ENCODE measurements around the gene CADM1.

The CADM1 gene

DNA sequence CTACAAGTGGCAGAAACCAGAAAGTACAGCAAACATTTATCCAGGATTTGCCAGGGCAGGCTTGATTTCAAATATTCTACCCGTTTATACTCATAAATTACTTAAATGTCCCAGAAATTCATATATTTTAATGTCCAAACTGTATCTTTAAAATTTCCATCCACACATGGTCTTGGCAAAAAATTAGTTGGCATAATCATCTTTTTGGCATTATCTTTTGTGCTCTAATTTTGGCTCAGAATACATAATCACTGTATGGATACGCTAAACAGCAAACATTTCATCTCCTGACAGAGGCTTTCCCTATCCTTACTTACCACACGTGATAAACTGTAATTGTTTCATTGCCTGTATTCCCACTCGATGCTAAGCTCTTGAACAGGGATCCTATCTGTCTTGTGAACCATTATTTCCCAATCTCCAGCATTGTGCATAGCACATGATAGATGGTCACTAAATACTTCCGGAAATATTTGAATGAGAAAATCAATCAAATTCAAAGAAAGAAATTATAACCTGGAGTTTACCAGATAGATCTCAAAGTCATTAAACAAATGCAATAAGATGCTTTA is 64.2 kb downstream of the CADM1 start:
- no peak for DNase-seq

GRCh38 chr11:115439385-115439784 is 64.8 kb downstream of the CADM1 start:
- no peak for DNase-seq

GRCh38 chr11:115437902-115438575 is 66.2 kb downstream of the CADM1 start:
- DNase-seq: no peak

GRCh38 chr11:115430345-115430744 is 73.9 kb downstream of the CADM1 start:
- DNase-seq: no peak

- DNase-seq: no peak
Observed at GRCh38 chr11:115428306-115428705, 75.9 kb downstream of the CADM1 start.

- no peak for DNase-seq
Observed at GRCh38 chr11:115425816-115426215, 78.4 kb downstream of the CADM1 start.

DNA sequence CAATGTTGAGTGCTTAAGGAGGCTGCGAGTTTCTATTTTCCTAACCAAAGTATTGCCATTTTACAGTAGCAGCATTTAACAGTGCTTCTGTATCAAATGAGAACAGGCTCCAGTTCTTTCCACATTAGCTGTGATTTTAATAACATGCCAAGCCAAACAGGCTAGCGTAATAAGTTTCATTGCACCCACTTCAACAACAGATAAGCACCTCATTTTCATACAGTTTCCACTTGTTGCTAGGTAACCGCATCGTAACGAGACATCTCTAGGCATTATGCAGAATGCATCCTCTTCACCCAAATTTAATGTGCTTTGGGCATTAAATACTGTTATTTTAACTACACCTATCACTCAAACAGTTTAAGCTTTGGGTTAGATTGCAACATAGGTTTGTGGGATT is 79.0 kb downstream of the CADM1 start:
- no peak for DNase-seq

DNA sequence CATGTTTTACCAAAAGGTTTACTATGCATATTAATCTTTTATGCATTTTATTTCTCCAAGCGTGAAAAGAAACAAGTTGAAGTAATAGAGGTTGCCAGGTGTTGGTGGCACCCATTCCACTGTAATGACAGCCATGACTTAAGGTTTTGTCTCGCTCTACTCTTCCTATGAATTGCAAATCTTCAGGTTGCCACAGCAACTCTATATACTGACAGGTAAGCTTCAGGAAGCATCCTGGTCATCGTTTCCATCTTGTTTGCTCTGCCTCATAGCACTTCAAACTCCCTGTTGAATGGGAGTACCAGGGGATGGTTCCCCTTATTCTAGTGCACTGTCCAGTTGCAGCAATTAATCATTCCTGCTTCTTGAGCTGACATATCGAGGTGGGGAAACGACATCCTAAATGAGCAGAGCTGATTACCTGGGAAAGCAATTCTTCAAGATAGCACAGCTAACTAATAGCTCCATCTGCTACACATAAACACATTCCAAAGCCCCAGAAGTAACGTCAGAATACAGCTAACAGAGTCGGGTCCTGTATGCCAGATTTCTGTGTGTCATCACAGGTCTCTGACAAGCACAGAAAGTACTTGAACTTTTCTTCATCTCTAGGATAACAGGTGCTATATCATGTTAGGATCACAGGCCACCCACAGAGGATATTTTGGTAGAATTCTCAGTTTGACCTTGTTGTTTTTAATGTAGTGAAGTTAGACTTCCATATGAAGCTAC is 80.3 kb downstream of the CADM1 start:
- no peak for DNase-seq

GRCh38 chr11:115421992-115422689 is 82.1 kb downstream of the CADM1 start:
- DNase-seq: no peak

DNA sequence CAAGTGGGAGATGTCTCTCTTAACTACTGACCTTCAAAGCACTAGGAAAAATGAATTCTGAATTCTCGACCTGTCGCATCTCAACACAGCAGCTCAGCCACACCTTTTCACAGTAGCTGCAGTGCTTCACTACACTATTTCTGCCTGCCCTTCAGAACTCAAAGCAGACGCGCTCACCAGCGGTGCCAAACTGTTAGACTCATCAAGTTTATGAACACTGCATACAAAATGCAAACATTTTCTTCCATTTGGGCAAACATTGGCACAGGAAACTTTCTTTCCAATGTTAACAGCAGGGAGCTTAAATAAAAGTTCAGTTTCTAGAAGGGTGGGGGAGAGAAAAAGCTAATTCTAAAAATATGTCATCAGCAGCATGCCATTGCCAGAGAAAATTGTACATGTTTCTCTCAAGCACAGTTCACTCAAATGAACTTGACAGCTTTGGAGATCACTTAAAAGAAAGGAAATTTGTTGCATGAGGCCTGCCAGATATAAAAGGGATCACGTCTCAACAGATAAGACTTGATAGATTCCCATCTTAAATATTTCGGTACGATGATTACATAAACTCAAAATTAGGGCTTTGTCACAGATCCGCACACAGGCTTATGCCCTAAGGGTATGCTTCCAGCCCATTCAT is 82.7 kb downstream of the CADM1 start:
- DNase-seq: no peak

GRCh38 chr11:115420505-115420904 is 83.7 kb downstream of the CADM1 start:
- DNase-seq: no peak

GRCh38 chr11:115418626-115419025 is 85.6 kb downstream of the CADM1 start:
- DNase-seq: no peak

GRCh38 chr11:115418081-115418480 is 86.1 kb downstream of the CADM1 start:
- no peak for DNase-seq

DNA sequence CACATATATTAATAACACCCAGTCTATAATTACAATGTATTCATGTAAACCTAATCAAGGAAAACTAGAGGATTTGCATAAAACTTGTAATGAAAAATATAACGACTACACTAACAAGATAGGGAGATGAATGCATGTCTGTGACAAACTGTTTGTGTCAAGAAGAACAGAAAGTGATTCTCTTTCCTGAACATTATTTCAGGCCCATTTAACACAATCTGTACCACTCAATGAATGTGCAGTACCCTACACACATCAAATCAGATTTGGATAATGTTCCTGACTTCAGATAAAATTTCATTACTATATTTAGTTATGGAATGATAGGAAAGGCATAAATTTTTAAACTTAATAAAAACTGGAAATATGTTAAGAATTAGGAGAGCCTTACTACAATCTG is 93.1 kb downstream of the CADM1 start:
- no peak for DNase-seq

DNA sequence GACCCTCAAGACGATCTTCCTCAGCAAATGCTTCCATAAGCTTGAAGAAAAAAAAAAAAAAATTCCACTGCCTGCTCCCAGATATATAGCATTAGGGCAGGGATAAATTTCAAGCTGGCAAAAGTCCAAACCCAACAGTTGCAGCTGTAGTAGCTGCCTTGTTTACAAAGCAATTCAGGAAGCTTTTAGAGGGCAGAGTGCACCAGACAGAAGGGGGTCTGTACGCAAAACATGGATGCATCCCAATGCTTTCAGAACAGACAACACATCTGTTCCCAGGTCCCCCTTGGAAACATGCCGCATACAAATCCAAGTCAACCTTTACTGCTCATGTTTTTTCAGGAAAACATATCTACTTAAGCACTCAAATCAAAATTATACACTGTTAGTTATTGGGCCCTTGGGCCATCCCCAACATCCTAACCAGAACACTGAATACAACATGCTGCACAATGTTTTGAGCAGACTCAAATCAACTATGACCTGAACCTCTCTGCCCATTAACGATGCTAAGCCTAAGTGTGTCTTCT is 94.5 kb downstream of the CADM1 start:
- DNase-seq: no peak

DNA sequence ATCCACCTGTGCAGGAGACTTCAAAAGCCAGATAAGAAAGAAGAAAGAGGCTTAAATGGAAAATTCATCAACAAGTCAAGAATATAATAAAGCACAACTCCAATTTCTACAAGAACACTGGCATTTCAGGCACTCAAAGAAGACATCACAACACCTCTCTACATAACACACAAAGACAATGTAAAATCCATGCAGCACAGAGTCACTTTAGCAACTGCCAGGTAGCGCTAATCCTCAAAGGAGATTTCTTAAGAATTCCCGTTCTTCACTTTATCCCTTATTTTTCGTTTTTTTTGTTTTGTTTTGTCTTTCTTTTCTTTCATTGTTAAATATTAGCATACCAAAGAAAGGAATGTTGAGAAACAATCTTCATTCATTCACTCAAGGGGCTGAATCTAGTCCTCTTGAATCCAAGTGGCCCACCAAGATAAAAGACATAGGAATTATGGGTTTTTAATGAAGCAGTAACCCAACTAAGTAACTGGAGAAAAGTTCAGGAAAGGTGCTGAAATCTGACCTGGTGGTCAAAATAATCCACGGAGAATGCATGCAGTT is 95.0 kb downstream of the CADM1 start:
- DNase-seq: no peak

DNA sequence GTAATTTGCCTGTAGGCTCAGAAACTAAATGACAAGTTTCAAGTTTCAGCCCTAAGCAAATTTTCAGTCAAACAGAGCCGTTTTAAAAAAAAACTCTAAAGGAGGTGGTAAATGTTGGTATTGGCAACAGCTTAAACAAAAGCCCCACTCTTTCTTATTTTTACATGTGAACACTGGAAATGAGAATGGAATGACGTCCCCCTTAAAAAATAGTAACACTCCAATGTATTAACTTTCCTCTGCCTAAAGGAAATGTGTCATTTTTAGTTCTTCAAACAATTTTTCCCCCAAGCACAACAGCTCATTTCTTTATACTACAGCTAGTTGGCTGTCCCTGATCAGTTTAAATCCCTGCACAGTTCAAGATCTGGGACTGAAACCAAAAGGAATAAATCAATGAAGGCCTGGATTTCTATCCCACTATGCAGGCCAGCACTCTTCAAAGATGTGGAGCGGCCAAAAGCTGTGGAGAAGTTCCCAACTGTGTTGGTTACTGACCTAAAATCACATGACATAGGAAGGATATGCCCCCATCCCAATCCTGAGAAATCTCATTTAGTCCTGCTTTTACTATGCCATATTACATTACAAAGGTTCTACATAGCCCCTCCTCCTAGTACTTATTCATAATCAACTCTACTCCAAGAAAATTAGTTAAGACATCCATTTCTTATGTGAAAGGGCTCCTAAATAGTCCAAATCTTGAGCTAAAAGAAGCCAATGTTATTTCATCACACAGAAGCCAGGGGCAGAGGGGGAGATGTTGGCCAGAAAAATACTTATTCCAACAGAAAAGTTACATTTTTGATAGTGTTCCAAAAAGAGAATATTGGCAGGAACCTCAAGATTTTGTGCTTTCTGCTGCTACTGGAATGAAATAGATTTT is 95.9 kb downstream of the CADM1 start:
- no peak for DNase-seq

GRCh38 chr11:115407496-115407895 is 96.7 kb downstream of the CADM1 start:
- DNase-seq: no peak

DNA sequence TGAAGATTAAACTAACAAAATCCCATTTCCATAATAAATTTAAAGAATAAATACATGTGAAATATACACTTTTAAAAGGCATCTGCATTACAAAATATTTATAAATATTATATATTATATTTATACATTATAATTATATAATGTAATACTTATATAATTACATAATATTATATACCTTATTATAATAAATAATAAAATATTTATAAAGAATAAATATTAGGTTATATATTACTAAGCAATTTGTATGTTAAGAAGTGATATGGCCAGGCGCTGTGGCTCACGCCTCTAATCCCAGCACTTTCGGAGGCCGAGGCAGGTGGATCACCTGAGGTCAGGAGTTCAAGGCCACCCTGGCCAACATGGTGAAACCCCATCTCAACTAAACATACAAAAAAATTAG is 97.8 kb downstream of the CADM1 start:
- no peak for DNase-seq

DNA sequence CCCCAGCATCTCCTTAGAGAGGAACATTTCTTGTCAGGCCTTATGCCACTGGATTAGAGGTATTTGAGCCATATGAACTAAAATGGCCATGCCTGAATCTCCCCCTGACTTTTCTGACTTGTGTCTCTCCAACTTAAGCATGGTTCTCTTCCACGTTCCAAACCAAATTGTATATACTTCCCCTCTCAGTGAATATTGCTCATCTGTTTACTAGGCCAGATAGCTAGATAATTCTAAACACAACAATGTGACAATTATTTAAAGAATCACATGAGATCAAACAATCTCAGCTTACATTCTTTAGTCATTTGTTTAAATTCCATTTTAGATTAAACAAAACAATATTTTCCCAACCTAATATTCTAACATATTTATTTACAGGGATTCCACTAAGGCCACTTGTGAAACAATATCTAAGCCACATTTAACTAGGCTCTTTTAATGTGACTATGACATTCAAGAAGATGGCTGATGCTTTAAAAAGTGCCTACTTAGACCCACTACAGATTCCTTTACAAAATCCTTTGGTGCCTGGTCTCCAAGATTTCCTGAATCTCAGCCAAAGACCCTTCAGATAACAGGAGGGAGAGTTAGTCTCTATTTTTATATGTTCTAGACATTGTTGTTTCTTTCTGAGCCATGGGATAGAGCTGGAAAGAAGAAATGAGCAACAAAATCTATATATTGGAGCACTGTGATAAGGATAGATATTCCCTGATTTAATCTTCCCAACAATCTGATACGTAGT is 105.7 kb downstream of the CADM1 start:
- no peak for DNase-seq

DNA sequence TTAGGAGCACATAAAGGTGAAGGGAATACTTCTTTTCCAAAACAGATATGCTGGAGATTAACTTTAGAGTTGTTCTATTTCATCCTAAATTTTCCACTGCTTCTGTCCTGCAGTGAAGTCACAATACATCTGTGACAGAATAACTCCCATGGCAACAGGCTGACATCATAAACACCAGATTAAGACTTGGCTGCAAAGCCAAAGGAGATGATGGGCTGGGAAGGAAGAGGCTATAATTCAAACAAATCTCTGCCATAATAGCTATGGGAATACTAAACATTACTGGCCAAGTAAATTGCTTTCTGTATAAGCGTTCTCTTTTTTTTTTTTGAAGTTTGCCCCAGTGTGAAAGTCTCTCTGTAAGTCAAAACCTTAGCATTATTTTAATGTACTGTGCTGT is 107.7 kb downstream of the CADM1 start:
- DNase-seq: no peak
